Body of pancreas (tissue), 4 donors: Measurements from ENCODE around the gene SLC26A11.

ENCODE experiments used
- POLR2A ChIP-seq, 3 donors: fragments of 450-650 bp; IDR thresholded peaks; one replicate each; pipeline ENCODE4 v1.6.1; 2016; ENCODE audit warnings: antibody characterized with exemption in 3 of 3, mild to moderate bottlenecking in 2 of 3
- TF ChIP-seq, protein P1 (sequence below), 7 experiments: fragments of 450-650 bp in 4 of 7; fragments of 200-600 bp in 3 of 7; sonication (generic) in 3 of 7; IDR thresholded peaks; one replicate each; pipeline ENCODE4 v1.5.1; 2016 to 2019; ENCODE audit warnings: antibody characterized with exemption in 7 of 7

DNA sequence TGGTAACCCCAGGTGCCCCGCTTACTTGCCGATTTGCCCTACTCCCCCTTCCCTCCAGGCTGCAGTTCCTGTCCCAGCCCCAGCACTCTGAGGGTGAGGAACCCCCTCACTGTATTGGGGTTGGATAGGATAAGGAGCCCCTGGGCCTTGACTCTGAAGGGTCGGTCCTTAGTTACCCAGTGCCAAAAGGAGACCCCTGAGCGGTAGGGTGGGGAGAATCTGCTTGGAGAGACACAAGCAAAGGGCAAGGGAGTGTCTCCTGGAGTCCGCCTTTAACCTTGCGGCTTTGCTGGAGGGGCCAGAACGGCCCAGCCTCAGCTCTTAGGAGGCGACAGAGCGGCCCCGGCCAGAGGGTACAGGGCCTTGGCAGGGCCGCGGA is 37.4 kb upstream of the SLC26A11 start:
- TF ChIP-seq, protein P1, sequence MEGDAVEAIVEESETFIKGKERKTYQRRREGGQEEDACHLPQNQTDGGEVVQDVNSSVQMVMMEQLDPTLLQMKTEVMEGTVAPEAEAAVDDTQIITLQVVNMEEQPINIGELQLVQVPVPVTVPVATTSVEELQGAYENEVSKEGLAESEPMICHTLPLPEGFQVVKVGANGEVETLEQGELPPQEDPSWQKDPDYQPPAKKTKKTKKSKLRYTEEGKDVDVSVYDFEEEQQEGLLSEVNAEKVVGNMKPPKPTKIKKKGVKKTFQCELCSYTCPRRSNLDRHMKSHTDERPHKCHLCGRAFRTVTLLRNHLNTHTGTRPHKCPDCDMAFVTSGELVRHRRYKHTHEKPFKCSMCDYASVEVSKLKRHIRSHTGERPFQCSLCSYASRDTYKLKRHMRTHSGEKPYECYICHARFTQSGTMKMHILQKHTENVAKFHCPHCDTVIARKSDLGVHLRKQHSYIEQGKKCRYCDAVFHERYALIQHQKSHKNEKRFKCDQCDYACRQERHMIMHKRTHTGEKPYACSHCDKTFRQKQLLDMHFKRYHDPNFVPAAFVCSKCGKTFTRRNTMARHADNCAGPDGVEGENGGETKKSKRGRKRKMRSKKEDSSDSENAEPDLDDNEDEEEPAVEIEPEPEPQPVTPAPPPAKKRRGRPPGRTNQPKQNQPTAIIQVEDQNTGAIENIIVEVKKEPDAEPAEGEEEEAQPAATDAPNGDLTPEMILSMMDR (IDR thresholded peaks at IDR 0.05) = no peak
- no peak for TF ChIP-seq POLR2A (IDR thresholded peaks at IDR 0.05)
